DMS53 (cell line): Measurements from ENCODE around the gene PLPP2.

ENCODE experiments used
- DNase-seq: peaks from one replicate; lab custom pipeline; 2025; lab: John Stamatoyannopoulos, UW

Gene PLPP2

GRCh38 chr19:313988-314815 is 23.0 kb upstream of the PLPP2 start:
- DNase-seq, result no peak

GRCh38 chr19:313169-313987 is 22.2 kb upstream of the PLPP2 start:
- no peak for DNase-seq

DNA sequence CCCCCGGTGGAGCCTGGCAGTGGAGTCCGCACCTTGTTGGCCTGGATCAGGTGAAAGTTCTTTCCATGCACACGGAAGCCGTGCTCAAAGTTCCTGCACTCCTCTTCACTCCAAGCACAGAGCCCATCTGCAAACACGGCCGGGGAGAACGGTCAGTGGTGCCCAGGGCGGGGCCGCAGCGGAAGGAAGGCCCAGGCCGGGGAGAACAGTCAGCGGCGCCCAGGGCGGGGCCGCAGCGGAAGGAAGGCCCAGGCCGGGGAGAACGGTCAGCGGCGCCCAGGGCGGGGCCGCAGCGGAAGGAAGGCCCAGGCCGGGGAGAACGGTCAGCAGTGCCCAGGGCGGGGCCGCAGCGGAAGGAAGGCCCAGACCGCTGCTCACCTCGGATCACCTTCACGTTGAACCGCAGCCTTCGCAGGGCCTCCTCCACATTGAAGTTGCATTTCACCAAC is 20.6 kb upstream of the PLPP2 start:
- DNase-seq, result no peak

GRCh38 chr19:310781-311496 is 19.7 kb upstream of the PLPP2 start:
- no peak for DNase-seq

DNA sequence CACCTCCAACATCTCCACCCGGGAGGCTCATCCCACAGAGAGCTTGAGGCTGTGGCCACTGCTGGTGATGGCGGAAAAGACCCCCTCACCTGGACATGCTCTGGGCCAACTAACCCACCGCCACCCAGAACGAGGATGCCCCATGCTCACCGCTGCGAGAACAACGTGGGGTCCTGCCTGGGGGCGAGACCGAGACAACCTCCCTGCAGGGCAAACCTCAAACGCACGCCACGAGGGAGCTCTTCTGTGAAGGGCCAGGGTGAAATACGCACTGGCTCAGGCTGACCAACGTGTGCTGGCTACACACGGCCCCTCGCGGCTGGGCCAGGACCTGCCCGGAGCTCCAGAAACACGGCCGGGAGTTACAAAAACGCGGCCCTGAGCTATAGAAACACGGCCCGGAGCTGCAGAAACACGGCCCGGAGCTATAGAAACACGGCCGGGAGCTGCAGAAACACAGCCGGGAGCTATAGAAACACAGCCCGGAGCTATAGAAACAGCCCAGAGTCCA is 19.0 kb upstream of the PLPP2 start:
- no peak for DNase-seq

DNA sequence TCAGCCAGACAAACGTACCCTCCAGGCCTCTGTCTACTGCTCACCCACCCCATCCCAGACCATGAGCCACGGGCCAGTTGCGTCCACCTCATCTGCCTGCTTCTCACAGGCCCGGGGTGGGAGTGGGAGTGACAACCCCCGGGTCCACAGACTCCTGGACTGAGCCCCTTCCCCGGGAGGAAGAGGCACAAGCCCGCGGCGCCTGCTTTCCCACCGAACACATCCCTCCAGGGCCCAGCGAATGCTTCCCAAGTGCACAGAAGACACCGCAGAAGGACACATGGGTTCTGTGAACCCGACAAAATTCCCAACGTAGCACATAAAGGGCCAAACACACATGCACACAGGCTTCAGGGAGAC is 18.0 kb upstream of the PLPP2 start:
- DNase-seq, result no peak

- no peak for DNase-seq
These were observed 17.4 kb upstream of the PLPP2 start for GRCh38 chr19:308471-309205.

- DNase-seq, result no peak
These were observed 16.7 kb upstream of the PLPP2 start for GRCh38 chr19:307793-308420.

DNA sequence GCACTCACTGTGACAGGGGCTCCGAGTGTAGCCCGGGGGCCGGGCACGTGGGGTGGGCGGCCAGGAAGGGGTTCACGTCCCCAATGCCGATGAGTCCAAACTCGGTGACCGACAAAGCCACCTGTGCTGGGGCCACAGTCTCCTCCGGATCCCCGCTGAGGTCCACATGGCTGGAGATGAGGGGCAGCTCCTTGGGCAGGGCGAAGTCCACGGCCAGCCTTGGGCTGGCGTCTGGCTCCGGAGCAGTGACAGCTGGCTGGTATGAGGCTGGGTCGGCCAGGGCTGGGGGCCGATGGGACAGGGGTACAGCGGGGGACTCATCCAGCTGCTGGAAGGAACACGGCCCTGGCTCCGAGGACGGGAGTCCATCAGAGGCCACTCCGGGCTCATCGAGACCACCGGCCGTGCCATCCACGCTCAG is 15.9 kb upstream of the PLPP2 start:
- no peak for DNase-seq

DNA sequence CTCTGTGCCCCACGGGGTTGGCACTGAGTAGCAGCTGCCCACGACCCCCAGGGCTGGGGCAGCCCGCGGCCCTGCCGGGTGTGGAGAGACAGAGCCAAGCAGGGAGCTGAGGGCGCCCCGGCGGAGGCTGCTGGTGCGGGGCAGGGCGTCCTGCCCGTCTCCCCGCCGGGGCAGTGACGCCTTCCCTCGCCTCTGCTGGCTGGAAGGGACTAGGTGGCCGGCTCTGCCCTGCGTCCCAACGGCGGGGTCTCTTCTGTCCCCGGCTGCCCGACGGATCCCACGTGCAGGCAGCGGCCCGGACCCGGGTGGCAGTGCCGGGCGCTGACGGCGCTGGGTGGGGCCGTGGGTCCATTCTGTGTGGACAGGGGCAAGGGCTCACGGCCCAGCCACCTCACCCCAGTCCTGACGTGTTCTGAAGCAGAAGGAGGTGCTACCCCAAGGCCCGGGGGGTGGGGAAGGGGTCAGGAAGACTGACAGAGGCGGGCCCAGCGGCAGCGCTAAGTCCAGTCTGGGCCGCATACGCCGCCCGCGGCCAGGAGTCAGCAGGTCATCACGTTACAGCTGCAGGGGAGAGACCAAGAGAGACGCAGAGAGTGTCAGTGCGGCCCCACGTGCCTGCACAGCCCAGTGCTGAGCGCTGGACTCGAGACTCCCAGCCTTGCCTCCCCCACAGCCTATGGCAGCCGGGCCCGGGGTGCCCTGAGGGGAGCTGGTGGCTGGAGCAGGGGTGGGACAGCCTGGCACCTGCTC is 15.1 kb upstream of the PLPP2 start:
- DNase-seq, result no peak

GRCh38 chr19:305240-306150 is 14.3 kb upstream of the PLPP2 start:
- no peak for DNase-seq

- no peak for DNase-seq
These were observed 5.4 kb upstream of the PLPP2 start for GRCh38 chr19:296476-297225.

- no peak for DNase-seq
These were observed 4.6 kb upstream of the PLPP2 start for GRCh38 chr19:295687-296370.

DNA sequence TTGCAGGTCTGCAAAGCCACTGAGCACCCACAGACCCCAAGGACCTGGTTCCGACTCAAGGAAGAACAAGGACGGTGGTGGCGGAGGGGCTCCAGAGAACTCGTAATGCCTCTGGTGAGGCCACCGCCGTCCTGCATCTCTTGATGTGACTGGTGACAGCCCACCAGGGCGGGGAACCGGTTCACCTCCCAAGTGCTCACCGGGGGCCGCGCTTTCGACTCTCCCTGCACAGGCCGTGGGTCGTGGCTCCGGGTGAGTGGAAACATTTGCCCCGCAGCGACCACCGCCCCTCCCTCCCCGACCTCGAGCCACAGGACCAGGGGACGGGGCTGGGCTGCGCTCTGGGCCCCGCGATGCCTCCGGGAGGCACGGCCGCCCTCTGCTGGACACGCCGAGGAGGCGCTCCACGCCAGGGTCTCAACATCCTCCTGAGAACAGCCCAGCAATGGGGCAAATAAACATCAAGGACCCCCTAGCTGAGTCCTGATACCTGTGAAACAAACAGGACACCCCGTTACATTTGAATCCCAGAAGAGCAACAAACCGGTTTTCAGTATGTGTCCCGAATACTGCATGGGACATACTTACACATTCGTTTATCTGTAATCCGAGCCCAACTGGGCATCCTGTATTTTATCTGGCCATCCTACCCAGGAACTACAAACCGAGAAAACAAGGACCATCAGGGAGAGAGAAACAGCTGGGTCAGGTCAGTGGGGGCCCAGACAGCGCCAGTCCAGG is 3.9 kb upstream of the PLPP2 start:
- DNase-seq, result peak; percentile 63

- peak; percentile 56 for DNase-seq
These were observed 3.2 kb upstream of the PLPP2 start for GRCh38 chr19:294341-294945.

DNA sequence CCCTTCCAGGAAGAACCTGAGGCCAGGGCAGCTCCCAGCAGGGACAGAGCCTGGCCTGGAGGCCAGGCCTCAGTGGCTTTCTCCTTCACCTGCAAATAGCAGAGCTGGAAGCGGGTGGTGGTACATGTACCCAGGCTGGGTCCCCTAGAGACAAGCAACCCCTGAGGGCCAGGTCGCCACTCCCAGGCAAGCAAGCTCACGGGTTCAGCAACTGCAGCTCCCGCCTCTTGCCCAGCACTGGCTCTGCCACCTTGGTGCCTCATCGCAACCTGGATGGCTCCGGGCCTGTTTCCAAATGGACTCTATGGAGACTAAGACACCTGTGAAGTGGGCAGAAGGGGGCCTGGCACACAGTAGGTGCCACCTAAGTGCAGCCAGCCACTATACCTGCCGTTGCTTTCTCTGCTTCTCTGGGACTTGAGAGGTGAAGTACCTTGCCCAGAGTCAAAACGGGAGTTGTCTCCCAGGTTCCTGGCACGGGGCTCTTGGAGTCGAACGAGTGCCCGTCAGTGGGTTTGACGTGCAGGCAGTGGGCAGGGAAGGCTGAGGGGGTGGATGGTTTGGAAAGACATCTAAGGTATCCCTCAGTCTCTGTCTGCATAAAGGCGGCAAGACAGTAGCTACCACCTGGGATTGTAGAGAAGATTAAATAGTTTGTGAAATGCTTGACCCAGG is 2.4 kb upstream of the PLPP2 start:
- DNase-seq, result peak; percentile 32
